Keratinocyte (primary cell): ENCODE results near the gene MED14.

ENCODE experiments used
- EZH2 ChIP-seq: IDR thresholded peaks from one replicate; pipeline ENCODE4 v1.6.1; 2012; ENCODE audit warnings: inconsistent platforms, mild to moderate bottlenecking, low read length, moderate library complexity
- TF ChIP-seq, protein P1 (sequence below), 3 experiments: IDR thresholded peaks in 1 of 3; conservative IDR thresholded peaks in 1 of 3; optimal IDR thresholded peaks in 1 of 3; 2 replicates in 2 of 3; 3 replicates in 1 of 3; pipeline versions ENCODE3 to v1.5.1; 2011; ENCODE audit warnings: low read length in 3 of 3, mild to moderate bottlenecking in 3 of 3, moderate library complexity in 2 of 3, control low read depth in 1 of 3, inconsistent platforms in 1 of 3; ENCODE audit not compliant: insufficient read depth in 2 of 3; ENCODE audit errors: extremely low read depth in 1 of 3

DNA sequence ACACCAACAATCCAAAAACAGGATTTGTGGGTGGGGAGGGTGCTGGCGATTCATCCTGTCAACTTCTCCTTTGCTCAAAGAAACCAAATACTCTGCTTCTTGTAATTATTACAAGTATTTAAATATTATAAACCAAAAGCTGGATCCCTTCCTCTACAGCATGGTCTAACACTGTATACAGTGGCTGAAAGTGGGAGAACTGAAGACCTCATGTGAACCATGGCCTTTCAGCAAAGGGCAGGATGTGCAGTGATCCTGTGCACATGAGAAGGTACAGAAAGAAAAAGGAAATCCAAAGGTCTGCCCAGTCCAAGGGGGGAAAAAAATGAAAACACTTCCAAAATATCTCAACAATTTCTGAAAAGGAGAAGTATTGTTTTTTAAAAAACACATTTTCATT is 82.7 kb downstream of the MED14 start:
- TF ChIP-seq, protein P1, sequence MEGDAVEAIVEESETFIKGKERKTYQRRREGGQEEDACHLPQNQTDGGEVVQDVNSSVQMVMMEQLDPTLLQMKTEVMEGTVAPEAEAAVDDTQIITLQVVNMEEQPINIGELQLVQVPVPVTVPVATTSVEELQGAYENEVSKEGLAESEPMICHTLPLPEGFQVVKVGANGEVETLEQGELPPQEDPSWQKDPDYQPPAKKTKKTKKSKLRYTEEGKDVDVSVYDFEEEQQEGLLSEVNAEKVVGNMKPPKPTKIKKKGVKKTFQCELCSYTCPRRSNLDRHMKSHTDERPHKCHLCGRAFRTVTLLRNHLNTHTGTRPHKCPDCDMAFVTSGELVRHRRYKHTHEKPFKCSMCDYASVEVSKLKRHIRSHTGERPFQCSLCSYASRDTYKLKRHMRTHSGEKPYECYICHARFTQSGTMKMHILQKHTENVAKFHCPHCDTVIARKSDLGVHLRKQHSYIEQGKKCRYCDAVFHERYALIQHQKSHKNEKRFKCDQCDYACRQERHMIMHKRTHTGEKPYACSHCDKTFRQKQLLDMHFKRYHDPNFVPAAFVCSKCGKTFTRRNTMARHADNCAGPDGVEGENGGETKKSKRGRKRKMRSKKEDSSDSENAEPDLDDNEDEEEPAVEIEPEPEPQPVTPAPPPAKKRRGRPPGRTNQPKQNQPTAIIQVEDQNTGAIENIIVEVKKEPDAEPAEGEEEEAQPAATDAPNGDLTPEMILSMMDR (optimal IDR thresholded peaks at IDR 0.05 in 1 of 3, IDR thresholded peaks at IDR 0.05 in 1 of 3, conservative IDR thresholded peaks at IDR 0.05 in 1 of 3; ENCODE audit: extremely low read depth in 1 of 3, insufficient read depth in 2 of 3, low read length in 3 of 3): no peak
- no peak for TF ChIP-seq EZH2
